BE2C (cell line): ENCODE results near the gene DGAT2. TPM values are rescaled to one million over a fixed set of nuclear protein-coding genes. Genes with fewer than 3 reads are reported as not detected.
A peak's percentile ranks its signal among the peaks of the same experiment; 100 is the strongest.

Source experiments
- DNase-seq: peaks from one replicate; pipeline ENCODE4 v3.0.0-alpha.2; 2020
- H3K27me3 ChIP-seq: fragments of 250-450 bp; sonication (Bioruptor Pico); 2 replicates; pipeline ENCODE4 v1.5.1; 2020; ENCODE audit warnings: mild to moderate bottlenecking
- H3K36me3 ChIP-seq: fragments of 250-450 bp; sonication (Bioruptor Pico); 2 replicates; pipeline ENCODE4 v1.5.1; 2020; ENCODE audit warnings: mild to moderate bottlenecking
- H3K4me1 ChIP-seq: fragments of 250-450 bp; sonication (Bioruptor Pico); 2 replicates; pipeline ENCODE4 v1.5.1; 2020
- H3K4me3 ChIP-seq: 2 replicates; pipeline ENCODE4 v1.5.1; 2011; ENCODE audit warnings: low read depth, low read length
- H3K9me3 ChIP-seq: fragments of 250-450 bp; sonication (Bioruptor Pico); 2 replicates; pipeline ENCODE4 v1.5.1; 2020
- CTCF ChIP-seq: IDR thresholded peaks from 2 replicates; pipeline ENCODE4 v1.5.1; 2012; ENCODE audit warnings: mild to moderate bottlenecking, low read depth, low read length
- polyA plus RNA-seq: library from polyadenylated mRNA; unstranded; fragments of >200 nt; gene quantifications from one replicate; pipeline ENCODE4 v1.2.1, GENCODE V29; 2012; ENCODE audit warnings: low read depth, missing spikeins; ENCODE audit not compliant: insufficient read length, insufficient read depth

Gene DGAT2
- 2.6 TPM for polyA plus RNA-seq

- peak; percentile 40 for TF ChIP-seq CTCF
- DNase-seq, result peak; percentile 80
- H3K9me3 ChIP-seq, result no peaks in the 10 kb centered on the region
- H3K36me3 ChIP-seq, result no peaks in the 10 kb centered on the region
- H3K27me3 ChIP-seq, result peaks cover 7% of the 10 kb centered on the region; the same call in 1 of the 2 replicates
- peak within 1 kb of the TSS; percentile 47 for H3K4me3 ChIP-seq
- H3K4me1 ChIP-seq, result 0 out of 2 replicates have a peak, but pooled peaks cover 3% of the 10 kb centered on the region
Measured at GRCh38 chr11:75768112-75768908, at the start of gene DGAT2. Gene DGAT2, plus strand, starts transcription at chr11:75768778. Its CDS starts 214 bp downstream, at chr11:75768992.

GRCh38 chr11:75719340-75720239 is 49.0 kb upstream of the DGAT2 start:
- H3K36me3 ChIP-seq, result no peaks in the 10 kb centered on the region
- no peak for DNase-seq
- H3K4me1 ChIP-seq, result no peaks in the 10 kb centered on the region
- no peaks in the 10 kb centered on the region for H3K9me3 ChIP-seq
- TF ChIP-seq CTCF, result no peak
- H3K27me3 ChIP-seq, result no peaks in the 10 kb centered on the region
- H3K4me3 ChIP-seq, result no peak overlapping the region

GRCh38 chr11:75720639-75721038 is 47.9 kb upstream of the DGAT2 start:
- Histone ChIP-seq H3K27me3 (no peaks in the 10 kb centered on the region), H3K4me3 (no peak overlapping the region), H3K36me3 (no peaks in the 10 kb centered on the region), H3K9me3 (no peaks in the 10 kb centered on the region), H3K4me1 (no peaks in the 10 kb centered on the region)
- no peak for TF ChIP-seq CTCF
- DNase-seq, result no peak

- no peak for DNase-seq
- no peak overlapping the region for H3K4me3 ChIP-seq
Measured at GRCh38 chr11:75721852-75722668, 46.5 kb upstream of the DGAT2 start.

GRCh38 chr11:75722669-75723042 is 45.9 kb upstream of the DGAT2 start:
- no peak for TF ChIP-seq CTCF
- DNase-seq, result no peak
- H3K27me3 ChIP-seq, result no peaks in the 10 kb centered on the region
- H3K4me1 ChIP-seq, result no peaks in the 10 kb centered on the region
- H3K4me3 ChIP-seq, result no peak overlapping the region
- no peaks in the 10 kb centered on the region for H3K36me3 ChIP-seq
- H3K9me3 ChIP-seq, result no peaks in the 10 kb centered on the region

More at GRCh38 chr11:75721852-75722668, 46.5 kb upstream of the DGAT2 start:
- no peaks in the 10 kb centered on the region for H3K27me3 ChIP-seq
- no peaks in the 10 kb centered on the region for H3K4me1 ChIP-seq
- no peaks in the 10 kb centered on the region for H3K36me3 ChIP-seq
- no peaks in the 10 kb centered on the region for H3K9me3 ChIP-seq
- no peak for TF ChIP-seq CTCF
